ENCODE data around the gene ZNRF2. TPM values are rescaled to one million over a fixed set of nuclear protein-coding genes. Genes with fewer than 3 reads are reported as not detected.

The ZNRF2 gene
- total and polyA plus RNA-seq, 10 of the 15 experiments (the other 5 are each of a cell fraction or from before 2014, with no cell fraction given), result 1.2 to 20.4 (median 9.5) TPM

DNA sequence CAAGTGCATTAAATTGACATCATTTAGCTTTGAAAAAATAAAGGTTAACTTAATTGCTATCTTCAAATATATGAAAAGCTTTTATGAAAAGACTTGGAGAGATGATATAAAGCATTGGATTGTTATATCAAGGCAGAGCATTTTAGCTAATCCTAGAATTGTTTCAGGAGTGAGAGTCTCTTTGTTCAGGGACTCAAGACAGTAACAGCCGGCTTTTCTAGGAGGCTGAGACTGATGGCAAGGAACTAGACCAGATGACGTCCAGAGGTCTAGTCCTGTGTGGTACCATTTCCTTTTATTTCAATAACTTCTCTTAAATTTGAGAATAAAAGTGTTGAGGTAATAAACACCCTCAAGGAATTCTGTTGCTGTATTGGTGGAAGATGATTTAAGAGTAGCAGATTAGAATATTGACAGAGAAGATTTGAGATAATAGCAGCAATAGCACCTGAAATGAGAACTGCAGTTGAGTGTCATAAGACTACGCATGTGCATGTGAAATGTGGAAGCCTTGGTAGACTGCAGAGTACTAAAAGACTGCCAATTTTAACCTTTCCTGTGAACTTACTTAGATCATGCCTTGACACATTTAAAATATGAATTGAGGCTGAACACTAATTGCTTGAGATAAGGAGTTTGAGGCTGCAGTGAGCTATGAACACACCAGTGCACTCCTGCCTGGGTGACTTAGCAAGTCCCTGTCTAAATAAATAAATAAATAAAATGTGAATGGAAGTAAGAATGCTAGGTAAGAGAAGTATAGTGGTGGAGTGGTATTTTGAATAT, 79.6 kb downstream of the ZNRF2 start:
- RAD21 ChIA-PET (ENCODE audit: unreplicated experiment), result interaction anchor here (0.7 to 1.7 kb wide), 3 partner anchors 8 to 205 kb away, joined by 3 to 5 read pairs (median 3); no protein-coding TSS in a partner anchor
- H3K4me3 ChIP-seq, result no peak overlapping the region

More for the DNA sequence above, 79.6 kb downstream of the ZNRF2 start:
- 81% methylated on average over 3 of the region's 3 CpGs for WGBS (ENCODE audit: insufficient coverage, insufficient replicate concordance, low lambda C conversion rate, missing lambda C conversion rate)
- Histone ChIP-seq H2AFZ (ENCODE audit: control insufficient read depth, low read depth, low read length) (no peak overlapping the region), H3K4me1 (ENCODE audit: control insufficient read depth, insufficient read depth, low read length) (no peaks in the 10 kb centered on the region), H3K4me2 (ENCODE audit: control insufficient read depth, insufficient read depth) (no peak overlapping the region), H3K9ac (ENCODE audit: control insufficient read depth, insufficient read depth, low read length) (no peak overlapping the region), H3K27ac (ENCODE audit: control insufficient read depth, insufficient read depth) (no peak overlapping the region), H3K27me3 (replicated peaks in 1 of 2; ENCODE audit: control insufficient read depth in 2 of 2, insufficient read depth in 2 of 2, low read length in 1 of 2) (no peaks in the 10 kb centered on the region), H4K20me1 (ENCODE audit: control insufficient read depth, insufficient read depth) (no peaks in the 10 kb centered on the region), H3K36me3 (ENCODE audit: control insufficient read depth in 2 of 2, insufficient read depth in 2 of 2, low read length in 1 of 2) (no peaks in the 10 kb centered on the region), H3K79me2 (ENCODE audit: control insufficient read depth, insufficient read depth, low read length) (no peaks in the 10 kb centered on the region), H3K9me3 (replicated peaks; ENCODE audit: control insufficient read depth, insufficient read depth, low read length) (no peaks in the 10 kb centered on the region)
- peak; percentile 22; the same call in 2 of the 3 replicates for ATAC-seq
- FAIRE-seq, result peak; percentile 49
- BruUV-seq (replicated peaks), result no TSS peak
- in situ Hi-C loops (cut with MboI), result no loop called here
- ChIA-PET POLR2A (no interaction called here), CTCF (interaction anchor here (0.6 to 2.1 kb wide), 5 partner anchors 15 to 867 kb away, joined by 3 to 9 read pairs (median 4); no protein-coding TSS in a partner anchor), SMC1A (ENCODE audit: uncharacterized antibody, unreplicated experiment) (interaction anchor here (0.7 to 3.9 kb wide), 7 partner anchors 8 to 59 kb away, joined by 3 to 23 read pairs (median 4); no protein-coding TSS in a partner anchor)
- DNase-seq (ENCODE audit: low read depth, low spot score), result no peak
- TF ChIP-seq ZNF384 (IDR thresholded peaks at IDR 0.05; ENCODE audit: borderline replicate concordance, low read depth, low read length) (no peak), SIX5 (IDR thresholded peaks at IDR 0.05; ENCODE audit: low read depth, low read length, severe bottlenecking) (no peak)
- TF ChIP-seq, protein P1, sequence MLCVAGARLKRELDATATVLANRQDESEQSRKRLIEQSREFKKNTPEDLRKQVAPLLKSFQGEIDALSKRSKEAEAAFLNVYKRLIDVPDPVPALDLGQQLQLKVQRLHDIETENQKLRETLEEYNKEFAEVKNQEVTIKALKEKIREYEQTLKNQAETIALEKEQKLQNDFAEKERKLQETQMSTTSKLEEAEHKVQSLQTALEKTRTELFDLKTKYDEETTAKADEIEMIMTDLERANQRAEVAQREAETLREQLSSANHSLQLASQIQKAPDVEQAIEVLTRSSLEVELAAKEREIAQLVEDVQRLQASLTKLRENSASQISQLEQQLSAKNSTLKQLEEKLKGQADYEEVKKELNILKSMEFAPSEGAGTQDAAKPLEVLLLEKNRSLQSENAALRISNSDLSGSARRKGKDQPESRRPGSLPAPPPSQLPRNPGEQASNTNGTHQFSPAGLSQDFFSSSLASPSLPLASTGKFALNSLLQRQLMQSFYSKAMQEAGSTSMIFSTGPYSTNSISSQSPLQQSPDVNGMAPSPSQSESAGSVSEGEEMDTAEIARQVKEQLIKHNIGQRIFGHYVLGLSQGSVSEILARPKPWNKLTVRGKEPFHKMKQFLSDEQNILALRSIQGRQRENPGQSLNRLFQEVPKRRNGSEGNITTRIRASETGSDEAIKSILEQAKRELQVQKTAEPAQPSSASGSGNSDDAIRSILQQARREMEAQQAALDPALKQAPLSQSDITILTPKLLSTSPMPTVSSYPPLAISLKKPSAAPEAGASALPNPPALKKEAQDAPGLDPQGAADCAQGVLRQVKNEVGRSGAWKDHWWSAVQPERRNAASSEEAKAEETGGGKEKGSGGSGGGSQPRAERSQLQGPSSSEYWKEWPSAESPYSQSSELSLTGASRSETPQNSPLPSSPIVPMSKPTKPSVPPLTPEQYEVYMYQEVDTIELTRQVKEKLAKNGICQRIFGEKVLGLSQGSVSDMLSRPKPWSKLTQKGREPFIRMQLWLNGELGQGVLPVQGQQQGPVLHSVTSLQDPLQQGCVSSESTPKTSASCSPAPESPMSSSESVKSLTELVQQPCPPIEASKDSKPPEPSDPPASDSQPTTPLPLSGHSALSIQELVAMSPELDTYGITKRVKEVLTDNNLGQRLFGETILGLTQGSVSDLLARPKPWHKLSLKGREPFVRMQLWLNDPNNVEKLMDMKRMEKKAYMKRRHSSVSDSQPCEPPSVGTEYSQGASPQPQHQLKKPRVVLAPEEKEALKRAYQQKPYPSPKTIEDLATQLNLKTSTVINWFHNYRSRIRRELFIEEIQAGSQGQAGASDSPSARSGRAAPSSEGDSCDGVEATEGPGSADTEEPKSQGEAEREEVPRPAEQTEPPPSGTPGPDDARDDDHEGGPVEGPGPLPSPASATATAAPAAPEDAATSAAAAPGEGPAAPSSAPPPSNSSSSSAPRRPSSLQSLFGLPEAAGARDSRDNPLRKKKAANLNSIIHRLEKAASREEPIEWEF (IDR thresholded peaks at IDR 0.05; ENCODE audit: insufficient replicate concordance, low read depth, low read length), result no peak
- intact Hi-C loops (cut with micrococcal nuclease; ENCODE audit: unreplicated experiment), result no loop called here

Data from GM12878 (cell line).